K562 (cell line): ENCODE data around the gene GPATCH2.

Experiments
- ATF7 ChIP-seq: fragments of 450-650 bp; IDR thresholded peaks from 2 replicates; pipeline ENCODE4 v1.7.1; 2014; ENCODE audit warnings: mild to moderate bottlenecking, moderate library complexity
- MYNN ChIP-seq, 2 experiments: sonication (generic); formaldehyde crosslinking in 1 of 2; IDR thresholded peaks; 2 replicates each; pipeline versions ENCODE4 v1.5.0 to v1.6.1; 2016 to 2020; ENCODE audit warnings: antibody characterized with exemption in 1 of 2, missing genetic modification reagents in 1 of 2
- SNRNP70 ChIP-seq: fragments of 200-400 bp; formaldehyde crosslinking; optimal IDR thresholded peaks from 2 replicates; pipeline ENCODE3; 2017; ENCODE audit warnings: low read depth, low read length
- TCFL5 ChIP-seq: fragments of 250-450 bp; sonication (Bioruptor Pico); conservative IDR thresholded peaks from 2 replicates; pipeline ENCODE4 v1.6.1; 2021; ENCODE audit warnings: mild to moderate bottlenecking, moderate library complexity, matching md5 sums
- ZNF785 ChIP-seq: fragments of 250-450 bp; sonication (Bioruptor Pico); IDR thresholded peaks from 2 replicates; pipeline ENCODE4 v1.4.0; 2020; ENCODE audit warnings: mild to moderate bottlenecking

GRCh38 chr1:217522277-217522676 is 108.6 kb downstream of the GPATCH2 start:
- TF ChIP-seq ATF7 (no peak), SNRNP70 (no peak), TCFL5 (CRISPR knock-in tag) (no peak), MYNN (IDR thresholded peaks at IDR 0.05) (no peak), MYNN (CRISPR knock-in tag; IDR thresholded peaks at IDR 0.05) (no peak), ZNF785 (CRISPR knock-in tag) (no peak)
